Adrenal gland (tissue), 5 donors: Measurements from ENCODE around the gene LIN52.

Experiments
- POLR2A ChIP-seq, 2 donors: fragments of 450-650 bp; IDR thresholded peaks; one replicate each; pipeline ENCODE4 v1.6.1; 2017; ENCODE audit warnings: antibody characterized with exemption in 2 of 2, mild to moderate bottlenecking in 2 of 2, moderate library complexity in 1 of 2
- TF ChIP-seq, protein P1 (sequence below), 6 experiments: fragments of 450-650 bp in 4 of 6; fragments of 200-600 bp in 2 of 6; sonication (generic) in 1 of 6; IDR thresholded peaks; 1 replicate in 5 of 6; 2 replicates in 1 of 6; pipeline versions ENCODE4 v1.5.1 to v1.8.0; 2016 to 2021; ENCODE audit warnings: antibody characterized with exemption in 6 of 6, mild to moderate bottlenecking in 2 of 6, moderate library complexity in 1 of 6
- donor health status: DM: no; HTN: no; CAD: no.

- TF ChIP-seq, protein P1, sequence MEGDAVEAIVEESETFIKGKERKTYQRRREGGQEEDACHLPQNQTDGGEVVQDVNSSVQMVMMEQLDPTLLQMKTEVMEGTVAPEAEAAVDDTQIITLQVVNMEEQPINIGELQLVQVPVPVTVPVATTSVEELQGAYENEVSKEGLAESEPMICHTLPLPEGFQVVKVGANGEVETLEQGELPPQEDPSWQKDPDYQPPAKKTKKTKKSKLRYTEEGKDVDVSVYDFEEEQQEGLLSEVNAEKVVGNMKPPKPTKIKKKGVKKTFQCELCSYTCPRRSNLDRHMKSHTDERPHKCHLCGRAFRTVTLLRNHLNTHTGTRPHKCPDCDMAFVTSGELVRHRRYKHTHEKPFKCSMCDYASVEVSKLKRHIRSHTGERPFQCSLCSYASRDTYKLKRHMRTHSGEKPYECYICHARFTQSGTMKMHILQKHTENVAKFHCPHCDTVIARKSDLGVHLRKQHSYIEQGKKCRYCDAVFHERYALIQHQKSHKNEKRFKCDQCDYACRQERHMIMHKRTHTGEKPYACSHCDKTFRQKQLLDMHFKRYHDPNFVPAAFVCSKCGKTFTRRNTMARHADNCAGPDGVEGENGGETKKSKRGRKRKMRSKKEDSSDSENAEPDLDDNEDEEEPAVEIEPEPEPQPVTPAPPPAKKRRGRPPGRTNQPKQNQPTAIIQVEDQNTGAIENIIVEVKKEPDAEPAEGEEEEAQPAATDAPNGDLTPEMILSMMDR (IDR thresholded peaks at IDR 0.05): no peak
- no peak for TF ChIP-seq POLR2A (IDR thresholded peaks at IDR 0.05)
These were observed 91.6 kb downstream of the LIN52 start for GRCh38 chr14:74176400-74176793.
